CD4-positive, alpha-beta T cell (primary cell): ENCODE data around the gene CTTN. TPM values are rescaled to one million over a fixed set of nuclear protein-coding genes. Genes with fewer than 3 reads are reported as not detected.

ENCODE experiments used
- ATAC-seq: fragments of 200-7000 bp; cut with Tn5 transposase; one replicate; pipeline ENCODE4 v1.10.0; 2022; ENCODE audit warnings: mild to moderate bottlenecking; ENCODE audit not compliant: poor library complexity
- CTCF ChIA-PET: fragments of 350-600 bp; sonication (Branson Sonifier 250); formaldehyde crosslinking; loops from one replicate; lab custom pipeline; 2021; ENCODE audit warnings: antibody characterized with exemption, inconsistent platforms; lab: Charles Lee
- POLR2A ChIA-PET: fragments of 350-600 bp; sonication (Branson Sonifier 250); formaldehyde crosslinking; loops from one replicate; lab custom pipeline; 2021; ENCODE audit warnings: antibody characterized with exemption, inconsistent platforms; lab: Charles Lee
- DNase-seq, 14 experiments: peaks; one replicate each; pipeline ENCODE4 v3.0.0-alpha.2; 2013 to 2020; ENCODE audit warnings: mixed read lengths in 2 of 14
- H3K27ac ChIP-seq, 2 donors: one replicate each; pipeline versions ENCODE4 v1.5.1 to v1.7.0; 2013; ENCODE audit warnings: low read length in 2 of 2, low read depth in 1 of 2, mild to moderate bottlenecking in 1 of 2
- H3K27me3 ChIP-seq, 2 experiments: 1 replicate in 1 of 2; 2 replicates in 1 of 2; pipeline versions ENCODE4 v1.6.1 to v1.7.0; 2013; ENCODE audit warnings: low read length in 2 of 2, control low read depth in 1 of 2, mild to moderate bottlenecking in 1 of 2, moderate library complexity in 1 of 2; ENCODE audit not compliant: insufficient read depth in 2 of 2, control insufficient read depth in 1 of 2
- H3K36me3 ChIP-seq: one replicate; pipeline ENCODE4 v1.6.1; 2013; ENCODE audit warnings: low read length, control low read depth; ENCODE audit not compliant: insufficient read depth
- H3K4me1 ChIP-seq: one replicate; pipeline ENCODE4 v1.6.1; 2013; ENCODE audit warnings: low read length, control low read depth; ENCODE audit not compliant: insufficient read depth
- H3K4me3 ChIP-seq: one replicate; pipeline ENCODE4 v1.5.1; 2013; ENCODE audit warnings: mild to moderate bottlenecking, low read length, moderate library complexity
- H3K9me3 ChIP-seq, 2 experiments: 1 replicate in 1 of 2; 2 replicates in 1 of 2; pipeline versions ENCODE4 v1.6.1 to v1.7.0; 2013; ENCODE audit warnings: low read length in 2 of 2, mild to moderate bottlenecking in 2 of 2, control low read depth in 1 of 2, moderate library complexity in 1 of 2; ENCODE audit not compliant: control insufficient read depth in 1 of 2, insufficient read depth in 1 of 2
- H3K27ac Mint-ChIP-seq: one replicate; pipeline ENCODE4 v1.8.0; 2020; ENCODE audit warnings: mixed read lengths
- H3K27me3 Mint-ChIP-seq: one replicate; pipeline ENCODE4 v1.8.0; 2021; ENCODE audit warnings: mixed read lengths
- H3K36me3 Mint-ChIP-seq: one replicate; pipeline ENCODE4 v1.8.0; 2021; ENCODE audit warnings: low read depth, mixed read lengths
- H3K4me1 Mint-ChIP-seq: one replicate; pipeline ENCODE4 v1.8.0; 2021; ENCODE audit warnings: low read depth, mixed read lengths
- H3K4me3 Mint-ChIP-seq: one replicate; pipeline ENCODE4 v1.8.0; 2020; ENCODE audit warnings: mild to moderate bottlenecking, mixed read lengths
- H3K9me3 Mint-ChIP-seq: one replicate; pipeline ENCODE4 v1.8.0; 2020; ENCODE audit warnings: mixed read lengths
- intact Hi-C, 2 experiments: fragments of 100-400 bp; cut with DNase I in 1 of 2; cut with micrococcal nuclease in 1 of 2; formaldehyde crosslinking; loops; one replicate each; pipeline versions ENCODE4 v1.15.1 to v1.9.0; 2023 to 2025; cut with DNase I, micrococcal nuclease
- total RNA-seq, 174 experiments: library from RNA in 2 of 174; stranded (reverse) in 2 of 174; gene quantifications; one replicate each; pipeline ENCODE4 v1.2.3 and lab custom pipeline; 2021 to 2026
- TF ChIP-seq, protein P1 (sequence below): fragments of 200-600 bp; IDR thresholded peaks from one replicate; pipeline ENCODE4 v1.8.0; 2022; ENCODE audit warnings: antibody characterized with exemption, mild to moderate bottlenecking

The CTTN gene
- total RNA-seq, 2 experiments from 2014 or later, result 0.45 to 0.80 TPM

DNA sequence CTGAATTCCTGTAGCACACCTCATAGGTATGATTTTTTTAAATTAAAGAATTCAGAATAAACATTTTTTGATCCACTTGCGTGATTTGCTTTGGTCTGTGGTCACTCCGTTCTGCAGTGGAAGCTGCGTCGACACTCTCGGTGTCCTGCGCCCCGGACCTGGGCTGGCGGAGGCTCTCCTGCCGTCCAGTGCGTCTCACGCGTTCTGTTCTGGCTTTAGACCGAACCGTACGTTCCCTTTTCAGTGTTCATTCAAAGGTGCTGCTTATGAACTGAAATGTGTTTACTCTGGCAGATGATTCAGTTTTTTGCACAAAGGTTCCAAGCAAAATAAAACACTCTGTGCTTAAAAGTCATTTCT is 38.2 kb downstream of the CTTN start:
- ChIA-PET CTCF (no interaction called here), POLR2A (no interaction called here)
- DNase-seq (no peak), ATAC-seq (no peak)
- H3K27me3 Mint-ChIP-seq, result peaks cover 5% of the 10 kb centered on the region
- H3K27ac Mint-ChIP-seq, result no peak overlapping the region
- intact Hi-C loops, result no loop called here
- H3K9me3 Mint-ChIP-seq, result no peaks in the 10 kb centered on the region
- H3K36me3 Mint-ChIP-seq, result no peaks in the 10 kb centered on the region
- Histone ChIP-seq H3K27me3 (peaks cover 0 to 2% of the 10 kb centered on the region in 2 experiments), H3K4me3 (no peak overlapping the region), H3K9me3 (no peaks in the 10 kb centered on the region), H3K36me3 (no peaks in the 10 kb centered on the region), H3K4me1 (no peaks in the 10 kb centered on the region), H3K27ac (no peak overlapping the region)
- H3K4me3 Mint-ChIP-seq, result no peak overlapping the region
- no peaks in the 10 kb centered on the region for H3K4me1 Mint-ChIP-seq
- TF ChIP-seq, protein P1, sequence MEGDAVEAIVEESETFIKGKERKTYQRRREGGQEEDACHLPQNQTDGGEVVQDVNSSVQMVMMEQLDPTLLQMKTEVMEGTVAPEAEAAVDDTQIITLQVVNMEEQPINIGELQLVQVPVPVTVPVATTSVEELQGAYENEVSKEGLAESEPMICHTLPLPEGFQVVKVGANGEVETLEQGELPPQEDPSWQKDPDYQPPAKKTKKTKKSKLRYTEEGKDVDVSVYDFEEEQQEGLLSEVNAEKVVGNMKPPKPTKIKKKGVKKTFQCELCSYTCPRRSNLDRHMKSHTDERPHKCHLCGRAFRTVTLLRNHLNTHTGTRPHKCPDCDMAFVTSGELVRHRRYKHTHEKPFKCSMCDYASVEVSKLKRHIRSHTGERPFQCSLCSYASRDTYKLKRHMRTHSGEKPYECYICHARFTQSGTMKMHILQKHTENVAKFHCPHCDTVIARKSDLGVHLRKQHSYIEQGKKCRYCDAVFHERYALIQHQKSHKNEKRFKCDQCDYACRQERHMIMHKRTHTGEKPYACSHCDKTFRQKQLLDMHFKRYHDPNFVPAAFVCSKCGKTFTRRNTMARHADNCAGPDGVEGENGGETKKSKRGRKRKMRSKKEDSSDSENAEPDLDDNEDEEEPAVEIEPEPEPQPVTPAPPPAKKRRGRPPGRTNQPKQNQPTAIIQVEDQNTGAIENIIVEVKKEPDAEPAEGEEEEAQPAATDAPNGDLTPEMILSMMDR, result no peak

- H3K27me3 Mint-ChIP-seq, result peaks cover 5% of the 10 kb centered on the region
- CTCF ChIA-PET, result no interaction called here
- no peak overlapping the region for H3K27ac ChIP-seq
Observed at GRCh38 chr11:70437111-70437784, 38.9 kb downstream of the CTTN start.

GRCh38 chr11:70440206-70440605 is 41.9 kb downstream of the CTTN start:
- no peak for ATAC-seq
- Histone ChIP-seq H3K36me3 (no peaks in the 10 kb centered on the region), H3K4me3 (no peak overlapping the region), H3K27ac (no peak overlapping the region), H3K4me1 (no peaks in the 10 kb centered on the region), H3K27me3 (peaks cover 0 to 6% of the 10 kb centered on the region in 2 experiments), H3K9me3 (peaks cover 0 to 8% of the 10 kb centered on the region in 2 experiments)
- Mint-ChIP-seq H3K27ac (no peak overlapping the region), H3K27me3 (peaks cover 8% of the 10 kb centered on the region), H3K36me3 (no peaks in the 10 kb centered on the region), H3K4me1 (no peaks in the 10 kb centered on the region), H3K4me3 (no peak overlapping the region), H3K9me3 (no peaks in the 10 kb centered on the region)
- TF ChIP-seq, protein P1, result no peak
- intact Hi-C loops, result no loop called here
- DNase-seq, result no peak
- CTCF ChIA-PET, result no interaction called here
- POLR2A ChIA-PET, result no interaction called here

More at GRCh38 chr11:70437111-70437784, 38.9 kb downstream of the CTTN start:
- H3K4me3 ChIP-seq, result no peak overlapping the region
- Mint-ChIP-seq H3K4me1 (no peaks in the 10 kb centered on the region), H3K9me3 (no peaks in the 10 kb centered on the region), H3K4me3 (no peak overlapping the region), H3K27ac (no peak overlapping the region), H3K36me3 (no peaks in the 10 kb centered on the region)
- H3K4me1 ChIP-seq, result no peaks in the 10 kb centered on the region
- TF ChIP-seq, protein P1, result no peak
- H3K36me3 ChIP-seq, result no peaks in the 10 kb centered on the region
- H3K27me3 ChIP-seq, result peaks cover 0 to 3% of the 10 kb centered on the region in 2 experiments
- intact Hi-C loops, result no loop called here
- POLR2A ChIA-PET, result no interaction called here
- no peaks in the 10 kb centered on the region for H3K9me3 ChIP-seq
- ATAC-seq, result no peak
- DNase-seq, result no peak
